CD4-positive, alpha-beta T cell treated with Interleukin-4 for 1 hour (primary cell): ENCODE data around the gene WDR89.
A peak's percentile ranks its signal among the peaks of the same experiment; 100 is the strongest.
"Not testable (repeated sequence)": the region's sequence is repeated elsewhere in the genome, so short reads cannot be mapped to it uniquely, and the experiment has no call there.

Experiments used
- DNase-seq, 2 donors: peaks; one replicate each; pipeline ENCODE4 v3.0.0-alpha.2; 2020 to 2022

Gene WDR89, protein sequence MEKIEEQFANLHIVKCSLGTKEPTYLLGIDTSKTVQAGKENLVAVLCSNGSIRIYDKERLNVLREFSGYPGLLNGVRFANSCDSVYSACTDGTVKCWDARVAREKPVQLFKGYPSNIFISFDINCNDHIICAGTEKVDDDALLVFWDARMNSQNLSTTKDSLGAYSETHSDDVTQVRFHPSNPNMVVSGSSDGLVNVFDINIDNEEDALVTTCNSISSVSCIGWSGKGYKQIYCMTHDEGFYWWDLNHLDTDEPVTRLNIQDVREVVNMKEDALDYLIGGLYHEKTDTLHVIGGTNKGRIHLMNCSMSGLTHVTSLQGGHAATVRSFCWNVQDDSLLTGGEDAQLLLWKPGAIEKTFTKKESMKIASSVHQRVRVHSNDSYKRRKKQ

DNA sequence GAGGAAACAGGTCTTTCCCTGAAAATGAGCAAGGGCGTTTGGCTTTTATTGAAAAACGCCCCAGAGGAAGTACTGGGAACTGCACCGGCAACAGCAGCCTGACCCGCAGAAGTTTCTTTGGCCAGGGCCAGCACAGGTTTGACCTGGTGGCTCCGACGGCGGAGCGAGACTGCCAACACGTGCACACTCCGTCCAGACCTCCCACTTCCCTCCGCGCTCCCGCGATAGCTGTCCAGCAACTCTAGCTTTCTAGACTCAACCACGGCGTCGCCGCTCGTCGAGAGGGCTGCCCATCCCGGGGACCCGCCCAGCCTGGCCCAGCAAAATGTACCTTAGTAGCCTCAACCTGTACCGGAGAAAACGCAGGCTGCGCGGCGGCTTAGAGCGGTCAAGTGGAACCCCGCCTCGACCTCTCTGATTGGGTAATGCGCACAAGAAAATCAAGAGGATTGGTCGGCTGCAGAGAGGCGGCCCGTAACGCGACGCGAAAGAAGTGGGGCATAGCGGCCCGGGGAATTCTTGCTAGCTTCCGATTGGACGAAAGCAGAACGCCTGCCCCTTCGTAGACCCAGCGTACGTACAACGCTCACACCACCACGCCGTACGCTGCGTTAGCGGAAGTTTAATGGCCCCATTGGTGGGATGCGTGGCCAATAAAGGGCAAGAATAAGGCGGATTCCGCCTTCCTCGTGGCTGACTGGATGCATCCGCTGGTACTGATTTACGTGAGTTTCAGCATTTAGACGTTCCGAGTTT, at the start of gene WDR89:
TSS of gene WDR89 (minus strand) at position 399 of the 756 bp plus-strand sequence. CDS start 41,929 bp downstream, outside the sequence.
- DNase-seq: peak; percentile 99

DNA sequence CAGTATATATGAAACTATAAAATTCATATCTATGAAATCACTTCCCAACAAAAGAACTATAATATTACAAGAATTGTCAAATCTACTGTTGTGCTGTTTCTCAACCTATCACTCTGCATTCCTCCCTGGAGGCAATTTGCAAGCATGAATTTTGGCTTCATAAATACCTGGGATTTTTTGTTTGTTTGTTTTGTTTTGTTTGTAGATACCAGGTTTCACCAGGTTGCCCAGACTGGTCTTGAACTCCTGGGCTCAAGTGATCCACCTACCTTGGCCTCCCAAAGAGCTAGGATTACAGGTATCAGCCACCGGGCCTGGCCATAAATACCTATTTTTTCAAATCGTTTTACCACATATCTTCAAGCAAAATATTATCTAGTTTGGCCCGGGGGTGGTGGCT, 47.5 kb upstream of the WDR89 start:
- DNase-seq: no peak

DNA sequence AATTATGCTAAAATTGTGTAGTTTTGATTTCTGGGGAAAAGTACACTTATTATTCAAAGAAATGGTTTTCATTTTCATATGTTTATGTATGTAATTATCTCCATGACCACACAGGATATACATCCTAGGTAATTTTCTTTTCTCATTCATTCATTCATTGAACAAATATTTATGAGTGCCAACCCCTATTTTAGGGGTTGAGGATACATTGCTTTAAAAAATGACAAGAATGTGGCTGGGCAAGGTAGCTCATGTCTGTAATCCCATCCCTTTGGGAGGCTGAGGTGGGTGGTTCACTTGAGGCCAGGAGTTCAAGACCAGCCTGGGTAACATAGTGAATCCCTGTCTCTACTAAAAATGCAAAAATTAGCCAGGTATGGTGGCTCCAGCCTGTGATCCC, 45.3 kb upstream of the WDR89 start:
- no peak for DNase-seq

DNA sequence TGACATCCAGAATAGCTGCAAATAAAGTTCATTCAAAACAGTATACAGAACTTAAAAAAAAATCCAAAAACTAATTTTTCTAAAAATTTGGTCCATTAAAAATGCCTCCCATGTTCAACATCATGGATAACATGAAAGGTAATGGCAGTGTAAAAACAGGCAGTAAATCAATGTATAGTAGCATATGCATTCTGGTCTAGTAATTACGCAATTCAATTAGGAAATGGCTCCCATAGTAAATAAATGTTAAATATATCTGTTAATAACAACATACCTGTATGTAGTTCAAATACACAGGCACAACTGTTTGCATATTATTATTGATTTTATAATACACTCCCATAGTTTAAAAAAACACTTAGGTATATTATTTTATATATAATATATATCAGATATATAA, 43.7 kb upstream of the WDR89 start:
- no peak for DNase-seq

DNA sequence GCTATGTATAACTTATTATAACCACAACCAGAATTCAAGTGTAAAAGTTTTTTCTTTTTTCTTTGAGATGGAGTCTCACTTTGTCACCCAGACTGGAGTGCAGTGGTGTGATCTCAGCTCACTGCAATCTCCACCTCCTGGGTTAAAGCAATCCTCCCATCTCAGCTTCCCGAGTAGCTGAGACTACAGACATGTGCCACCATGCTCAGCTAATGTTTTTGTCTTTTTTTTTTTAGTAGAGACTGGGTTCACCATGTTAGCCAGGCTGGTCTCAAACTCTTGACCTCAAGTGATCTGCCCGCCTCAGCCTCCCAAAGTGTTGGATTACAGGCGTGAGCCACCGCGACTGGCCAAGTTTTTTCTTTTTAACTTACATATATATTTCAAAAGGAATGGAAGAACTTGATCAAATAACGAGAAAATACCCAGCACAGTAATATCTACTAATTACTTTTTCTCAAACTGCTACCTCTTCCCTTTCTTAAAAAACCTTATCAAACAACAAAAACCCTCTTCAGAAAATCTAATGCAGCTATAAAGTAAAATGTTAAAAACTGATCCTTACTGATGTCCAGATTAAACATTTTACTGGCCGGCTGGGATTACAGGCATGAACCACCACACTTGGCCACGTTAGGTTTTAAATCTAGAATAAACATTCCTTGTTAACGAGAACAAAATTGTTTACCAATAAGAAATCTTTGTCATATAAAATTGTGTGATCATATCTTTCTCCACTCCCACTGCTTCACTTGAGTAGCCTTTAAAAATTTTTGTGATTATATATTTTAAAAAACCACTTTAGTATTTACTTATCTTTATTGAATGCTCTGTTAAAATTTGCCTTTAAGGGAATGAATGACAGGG, 41.3 kb upstream of the WDR89 start:
- DNase-seq: no peak

DNA sequence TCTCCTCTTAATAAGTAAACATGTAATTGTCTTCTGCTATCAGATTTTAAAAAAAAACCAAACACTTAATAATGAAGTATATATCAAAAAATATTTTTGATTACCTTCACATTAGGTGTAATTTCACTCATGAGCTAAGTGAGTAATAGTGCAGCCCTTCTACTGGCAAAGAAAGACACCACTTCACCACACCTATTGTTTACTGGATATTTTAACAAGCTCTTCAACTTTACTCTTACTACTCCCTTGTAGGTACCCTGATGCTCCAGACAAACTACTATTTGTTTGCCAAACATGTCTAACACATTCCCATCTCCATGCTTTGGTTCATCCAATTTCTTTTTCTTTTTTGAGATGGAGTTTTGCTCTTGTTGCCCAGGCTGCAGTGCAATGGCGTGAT, 36.9 kb upstream of the WDR89 start:
- no peak for DNase-seq

DNA sequence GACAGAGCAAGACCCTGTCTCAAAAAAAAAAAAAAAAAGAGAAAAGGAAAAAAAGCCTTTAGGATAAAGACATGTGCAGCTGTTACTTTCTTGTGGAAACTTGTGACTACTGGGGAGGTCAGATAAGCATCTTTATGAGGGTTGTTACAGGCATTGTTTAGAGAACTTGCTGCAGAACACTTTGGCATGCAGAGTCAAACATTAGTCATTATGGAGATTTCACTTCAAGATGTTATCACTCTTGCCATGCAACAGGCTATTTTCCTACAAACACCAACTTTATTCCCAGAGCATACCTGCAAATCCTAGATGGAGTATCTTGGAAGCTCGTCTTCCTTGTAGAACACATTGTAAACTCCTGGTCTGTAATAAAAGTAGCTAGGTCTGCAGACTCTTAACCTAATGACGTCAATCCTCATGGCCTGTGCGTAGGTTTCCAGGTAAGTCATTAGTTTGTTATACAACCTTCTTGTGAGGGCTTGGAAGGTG, 36.3 kb upstream of the WDR89 start:
- no peak for DNase-seq

GRCh38 chr14:63676615-63677014, 34.9 kb upstream of the WDR89 start:
- DNase-seq: no peak

- no peak for DNase-seq
These were observed 32.3 kb upstream of the WDR89 start for GRCh38 chr14:63673886-63674497.

GRCh38 chr14:63673255-63673654, 31.6 kb upstream of the WDR89 start:
- DNase-seq: no peak

DNA sequence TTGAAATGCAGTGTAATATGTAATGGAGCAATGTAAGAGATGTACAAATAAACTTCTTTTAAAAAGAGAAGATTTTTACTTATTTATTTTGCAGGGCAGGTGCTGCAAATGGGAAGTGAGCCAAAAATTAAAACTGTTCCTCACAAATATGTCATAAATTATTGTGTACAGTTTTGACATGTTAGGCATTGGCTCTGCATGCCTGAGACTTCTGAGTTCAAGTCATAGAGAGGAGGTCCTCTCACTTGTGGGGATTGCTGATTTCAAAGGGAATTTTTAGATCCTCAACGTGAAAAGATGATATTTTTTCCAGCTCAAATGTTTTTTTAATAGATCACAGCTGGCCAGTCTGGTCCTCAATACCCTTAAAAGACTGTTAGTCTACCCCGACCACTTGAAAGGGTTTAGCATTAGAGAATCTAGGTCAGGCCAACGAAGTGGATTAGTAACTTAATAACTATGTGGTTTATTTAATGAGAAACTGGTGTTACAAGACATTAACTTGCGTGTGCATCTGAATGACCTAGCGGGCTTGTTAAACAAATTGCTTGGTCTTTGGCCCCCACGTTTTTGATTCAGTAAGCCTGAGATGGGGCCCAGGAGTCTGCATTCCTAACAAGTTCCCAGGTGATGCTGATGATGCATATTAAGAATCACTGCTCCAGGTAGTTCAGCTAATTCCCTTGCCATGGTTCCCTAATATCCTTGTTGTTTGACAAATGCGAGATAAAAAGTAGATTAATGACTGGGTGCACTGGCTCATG, 30.9 kb upstream of the WDR89 start:
- no peak for DNase-seq

- no peak for DNase-seq
These were observed 30.3 kb upstream of the WDR89 start for GRCh38 chr14:63671987-63672386.

DNA sequence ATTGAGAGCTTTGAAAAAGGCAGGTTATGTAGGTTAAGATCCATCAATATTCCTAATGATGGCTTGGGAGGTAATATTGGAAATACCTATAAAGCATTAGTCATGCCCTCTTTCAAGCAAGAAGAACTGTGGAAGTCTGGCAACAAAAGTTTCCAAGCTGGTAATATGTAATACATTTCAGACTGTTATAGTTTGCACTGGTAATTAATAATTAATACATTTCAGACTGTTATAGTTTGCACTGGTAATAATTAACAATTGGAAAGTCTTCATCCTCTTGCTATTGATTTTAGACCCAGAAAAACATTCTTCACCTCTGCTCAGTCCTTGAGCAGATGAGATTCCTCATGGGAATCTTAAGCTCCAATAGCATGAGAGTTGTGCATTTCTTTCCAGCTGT, 29.0 kb upstream of the WDR89 start:
- no peak for DNase-seq

GRCh38 chr14:63666335-63666734, 24.7 kb upstream of the WDR89 start:
- no peak for DNase-seq

- DNase-seq: no peak
These were observed 22.0 kb upstream of the WDR89 start for GRCh38 chr14:63663428-63664341.

- DNase-seq: no peak
These were observed 21.1 kb upstream of the WDR89 start for GRCh38 chr14:63662776-63663175.

DNA sequence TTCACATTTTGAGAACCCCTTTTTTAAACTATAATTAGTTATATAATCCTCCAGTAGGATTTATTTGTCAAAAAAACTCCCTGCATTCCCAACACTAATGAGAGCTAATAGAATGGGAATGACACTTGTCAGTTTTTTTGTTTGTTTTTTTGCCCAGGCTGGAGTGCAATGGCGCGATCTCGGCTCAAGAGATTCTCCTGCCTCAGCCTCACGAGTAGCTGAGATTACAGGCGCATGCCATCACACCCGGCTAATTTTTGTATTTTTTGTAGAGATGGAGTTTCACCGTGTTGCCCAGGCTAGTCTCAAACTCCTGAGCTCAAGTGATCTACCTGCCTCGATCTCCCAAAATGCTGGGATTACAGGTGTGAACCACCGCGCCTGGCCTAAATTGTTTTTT, 20.2 kb upstream of the WDR89 start:
- DNase-seq: not testable (repeated sequence)

DNA sequence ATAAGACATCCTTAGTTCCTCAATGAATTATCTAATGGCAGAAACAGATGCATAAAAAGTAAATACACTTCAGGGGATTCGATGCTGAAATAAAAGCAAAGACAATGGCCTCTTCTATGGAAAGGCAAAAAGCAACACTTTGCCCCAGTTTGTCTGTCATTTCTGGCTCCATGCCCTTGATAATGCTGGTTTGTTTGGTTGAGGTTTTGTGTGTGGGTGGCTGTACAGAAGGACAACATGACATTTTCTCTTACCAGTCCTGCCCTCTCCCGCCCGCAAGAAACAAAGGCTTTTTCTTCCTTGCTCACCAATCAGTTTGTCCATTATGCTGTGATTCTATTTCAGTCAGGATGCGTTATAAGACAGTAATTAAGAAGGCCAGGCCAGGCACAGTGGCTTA, 18.1 kb upstream of the WDR89 start:
- DNase-seq: no peak

DNA sequence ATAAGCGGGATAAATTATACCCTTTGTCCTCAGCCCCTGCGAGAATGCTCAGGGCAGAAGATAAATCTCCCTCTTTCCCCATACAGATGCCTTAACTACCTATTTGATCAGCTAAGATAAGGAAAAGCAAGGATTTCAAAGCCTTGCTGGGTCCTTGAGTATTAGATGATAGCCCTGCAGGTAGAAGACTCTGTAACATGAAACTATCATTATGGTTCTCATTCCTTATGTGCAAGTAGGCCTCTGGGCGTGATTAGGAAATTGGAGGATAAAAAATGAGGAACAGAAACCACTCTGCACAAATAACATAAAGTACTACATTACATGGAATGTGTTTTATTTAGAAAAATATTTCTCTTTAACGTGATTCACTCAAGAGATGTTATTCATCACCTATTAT, 14.5 kb upstream of the WDR89 start:
- DNase-seq: no peak

GRCh38 chr14:63654936-63655335, 13.3 kb upstream of the WDR89 start:
- DNase-seq: no peak

- no peak for DNase-seq
These were observed 12.7 kb upstream of the WDR89 start for GRCh38 chr14:63654346-63654745.
